Hepatocyte (in vitro differentiated cells): Measurements from ENCODE around the gene HSDL1.

ENCODE experiments used
- CTCF ChIP-seq: fragments of 200-600 bp; sonication (generic); IDR thresholded peaks from 2 replicates; pipeline ENCODE4 v1.5.1; 2016; ENCODE audit warnings: antibody characterized with exemption, mild to moderate bottlenecking; ENCODE audit not compliant: poor library complexity
- EZH2 ChIP-seq: fragments of 200-600 bp; sonication (generic); IDR thresholded peaks from 2 replicates; pipeline ENCODE4 v1.6.1; 2016; ENCODE audit warnings: antibody characterized with exemption, mild to moderate bottlenecking, borderline replicate concordance

DNA sequence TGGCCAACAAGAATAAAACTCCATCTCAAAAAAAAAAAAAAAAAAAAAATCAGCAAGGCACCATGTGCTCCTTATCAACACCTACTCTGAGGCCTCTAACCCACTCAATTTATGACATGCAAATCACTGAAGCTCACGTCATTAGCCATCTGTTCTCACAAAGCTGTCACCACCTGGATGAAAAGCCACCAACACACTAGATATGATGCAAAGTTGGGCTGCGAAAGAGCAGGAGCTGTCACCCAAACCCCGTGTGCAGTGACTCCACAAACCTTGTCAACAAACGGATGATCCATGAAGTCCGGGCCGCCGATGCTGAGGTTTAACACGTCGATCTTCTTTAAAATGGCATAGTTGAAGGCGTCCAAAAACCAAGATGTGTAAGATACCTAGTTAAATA, 53.5 kb downstream of the HSDL1 start:
- TF ChIP-seq CTCF (no peak), EZH2 (no peak)
